ENCODE results near the gene DAP.
"Not testable (repeated sequence)": the region's sequence is repeated elsewhere in the genome, so short reads cannot be mapped to it uniquely, and the experiment has no call there.

Gene DAP

GRCh38 chr5:10631316-10631996 is 129.6 kb downstream of the DAP start:
- no peak for DNase-seq (ENCODE audit: low spot score)

GRCh38 chr5:10630744-10631143 is 130.3 kb downstream of the DAP start:
- DNase-seq (ENCODE audit: low spot score), result not testable (repeated sequence)

- no peak for DNase-seq (ENCODE audit: low spot score)
Measured at GRCh38 chr5:10630126-10630525, 130.9 kb downstream of the DAP start.

- no peak for DNase-seq (ENCODE audit: low spot score)
Measured at GRCh38 chr5:10629682-10630081, 131.4 kb downstream of the DAP start.

Data from COLO829 (cell line).